NCI-H748 (cell line): ENCODE results near the gene RPAP2.
"Not testable (repeated sequence)": the region's sequence is repeated elsewhere in the genome, so short reads cannot be mapped to it uniquely, and the experiment has no call there.

Experiments
- DNase-seq: peaks from one replicate; lab custom pipeline; 2025; ENCODE audit not compliant: unreplicated experiment; lab: John Stamatoyannopoulos, UW

The RPAP2 gene

DNA sequence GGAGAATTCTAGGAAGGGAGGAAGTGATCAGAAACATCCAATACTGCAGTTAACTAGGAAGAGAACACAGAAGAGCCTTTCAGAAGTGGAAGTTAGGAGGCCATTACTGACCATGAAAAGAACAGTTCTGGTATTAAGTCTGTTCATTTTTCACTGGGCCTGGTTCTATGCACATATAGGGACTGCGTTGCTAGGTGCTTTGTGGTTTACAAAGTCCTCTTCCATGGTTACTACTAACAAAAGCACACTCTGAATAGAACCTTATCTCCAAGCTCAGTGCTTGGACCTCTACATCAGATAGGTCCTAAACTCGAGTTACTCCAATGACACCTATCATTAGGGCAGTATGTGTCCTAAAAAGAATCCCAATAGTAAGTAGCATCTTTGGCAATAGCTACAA lies 75.4 kb downstream of the RPAP2 start:
- DNase-seq, result no peak

DNA sequence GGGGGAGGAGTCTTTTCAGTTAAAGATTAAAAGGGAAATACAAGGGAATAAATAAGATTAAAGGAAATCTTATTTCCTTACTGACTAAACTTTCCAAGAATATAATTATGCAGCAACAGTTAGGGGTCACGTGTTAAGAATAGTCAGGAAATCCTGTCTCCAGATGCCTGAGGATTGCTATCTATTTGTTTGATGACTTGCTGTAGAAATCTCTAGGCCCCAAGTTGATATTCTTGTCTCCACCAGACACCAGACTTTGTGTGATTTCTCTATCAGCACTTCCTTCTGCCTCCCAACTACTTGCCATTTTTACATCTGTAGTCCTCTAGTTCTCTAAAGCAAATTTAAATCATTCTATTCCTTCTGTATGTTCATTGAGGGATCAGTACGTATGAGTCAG lies 77.5 kb downstream of the RPAP2 start:
- no peak for DNase-seq

DNA sequence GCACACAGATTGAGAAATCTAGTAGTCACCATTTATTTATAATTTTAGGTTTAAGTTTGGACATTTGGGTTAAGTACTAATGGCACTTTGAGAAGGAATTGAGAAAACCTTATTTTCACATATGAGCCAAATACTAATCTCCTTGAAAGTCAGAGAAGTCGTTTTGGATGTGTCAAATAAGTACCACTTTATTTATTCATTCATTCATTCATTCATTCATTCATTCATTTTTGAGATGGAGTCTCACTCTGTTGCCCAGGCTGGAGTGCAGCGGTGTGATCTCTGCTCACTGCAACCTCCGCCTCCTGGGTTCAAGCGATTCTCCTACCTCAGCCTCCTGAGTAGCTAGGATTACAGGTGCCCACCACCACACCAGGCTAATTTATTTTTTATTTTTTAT lies 79.1 kb downstream of the RPAP2 start:
- not testable (repeated sequence) for DNase-seq

DNA sequence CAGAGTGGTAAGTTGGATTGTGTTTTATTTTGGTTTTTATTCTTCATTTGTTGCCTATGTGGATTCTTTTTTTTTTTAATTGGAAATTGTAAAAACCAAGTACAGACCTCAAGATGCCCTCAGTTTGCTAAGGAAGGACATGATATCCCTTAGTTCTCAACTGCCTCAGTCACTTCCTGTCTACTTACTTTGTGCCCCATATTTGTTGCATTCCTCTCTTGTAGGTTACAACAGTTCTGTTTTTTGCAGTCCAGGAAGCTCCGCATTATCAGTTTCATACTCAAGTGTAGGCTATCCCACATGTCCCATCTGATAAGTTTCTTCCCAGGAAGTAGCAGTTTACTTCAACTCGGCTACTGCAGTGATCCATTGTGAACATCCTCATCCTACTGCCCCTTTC lies 82.0 kb downstream of the RPAP2 start:
- DNase-seq, result no peak

GRCh38 chr1:92393966-92394365 lies 95.1 kb downstream of the RPAP2 start:
- not testable (repeated sequence) for DNase-seq

GRCh38 chr1:92398519-92398918 lies 99.7 kb downstream of the RPAP2 start:
- no peak for DNase-seq

- no peak for DNase-seq
Observed at GRCh38 chr1:92399076-92399475, 100.2 kb downstream of the RPAP2 start.

DNA sequence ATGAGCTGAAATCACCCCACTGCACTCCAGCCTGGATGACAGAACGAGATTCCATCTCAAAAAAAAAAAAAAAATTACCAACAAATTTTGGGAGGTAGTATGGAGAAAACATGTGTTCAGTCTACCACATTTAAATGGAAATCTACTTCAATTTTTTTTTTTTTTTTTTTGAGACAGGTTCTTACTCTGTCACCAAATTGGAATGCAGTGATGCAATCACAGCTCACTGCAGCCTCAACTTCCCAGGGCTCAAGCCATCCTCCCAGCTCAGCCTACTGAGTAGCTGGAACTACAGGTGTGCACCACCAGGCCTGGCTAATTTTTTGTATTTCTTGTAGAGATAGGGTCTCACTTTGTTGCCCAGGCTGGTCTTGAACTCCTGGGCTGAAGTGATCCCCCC lies 105.8 kb downstream of the RPAP2 start:
- DNase-seq, result no peak

DNA sequence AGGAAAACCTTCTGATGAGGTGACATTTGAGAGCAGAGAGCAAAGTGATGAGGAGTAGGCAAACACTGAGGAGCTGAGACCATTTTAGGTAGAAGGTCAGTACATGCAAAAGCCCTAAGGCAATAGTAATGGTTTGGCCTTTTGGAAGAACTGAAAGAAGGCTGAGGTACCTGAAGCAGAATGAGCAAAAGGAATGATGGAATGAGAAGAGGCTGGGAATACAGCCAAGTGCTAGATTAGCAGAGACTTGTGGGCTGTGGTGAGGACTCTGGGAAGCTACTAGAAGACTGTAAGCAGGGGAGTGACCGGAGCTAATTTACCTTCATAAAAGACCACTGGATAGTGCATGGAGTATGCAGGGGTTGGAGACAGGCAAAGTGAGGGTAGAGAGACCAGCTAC lies 110.0 kb downstream of the RPAP2 start:
- no peak for DNase-seq

DNA sequence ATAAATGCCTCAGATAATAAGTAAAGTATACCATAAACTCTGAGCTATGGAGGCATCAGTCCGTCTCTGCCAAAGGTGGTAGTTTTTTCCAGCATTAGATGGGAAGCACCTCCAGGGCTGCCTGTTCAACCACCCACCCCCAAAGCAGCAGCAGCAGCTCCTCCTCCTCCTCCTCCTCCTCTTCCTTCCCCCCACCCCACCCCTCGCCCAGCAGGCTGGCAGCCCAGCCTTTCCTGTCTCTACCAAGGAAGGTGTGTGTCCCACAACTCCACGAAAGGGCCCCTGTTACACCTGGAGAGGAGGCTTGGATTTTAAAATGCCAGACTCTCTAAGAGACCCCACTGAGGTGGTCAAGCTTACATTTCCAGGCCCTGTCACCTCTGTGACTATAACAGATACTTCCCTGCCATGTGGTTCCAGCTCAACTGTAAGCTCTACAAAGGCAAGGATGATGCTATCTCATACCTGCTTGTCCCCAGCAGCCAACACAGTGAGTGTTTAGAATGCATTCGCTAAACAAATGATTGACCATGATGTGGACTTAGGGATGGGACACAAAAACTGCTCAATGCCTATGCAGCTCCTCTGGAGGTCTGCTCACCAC lies 111.2 kb downstream of the RPAP2 start:
- no peak for DNase-seq

DNA sequence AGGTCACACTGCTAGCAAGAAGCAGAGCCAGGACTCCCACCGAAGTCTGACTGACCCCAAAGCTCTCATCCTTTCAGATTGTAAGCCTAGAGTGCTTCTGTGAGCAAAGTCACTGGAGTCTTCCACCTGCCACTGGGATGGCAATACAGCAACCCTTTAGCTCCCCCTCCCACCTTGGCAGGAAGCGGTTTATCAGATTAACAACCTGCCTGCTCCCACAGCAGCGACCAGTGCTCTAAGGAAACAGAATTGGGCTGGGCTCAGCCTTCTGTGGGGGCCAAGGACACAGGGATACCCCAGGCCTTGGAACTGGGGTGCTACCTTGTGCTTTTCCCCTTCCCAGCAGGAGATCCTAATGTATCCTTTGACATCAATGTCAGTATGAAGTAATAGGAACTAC lies 111.8 kb downstream of the RPAP2 start:
- no peak for DNase-seq

DNA sequence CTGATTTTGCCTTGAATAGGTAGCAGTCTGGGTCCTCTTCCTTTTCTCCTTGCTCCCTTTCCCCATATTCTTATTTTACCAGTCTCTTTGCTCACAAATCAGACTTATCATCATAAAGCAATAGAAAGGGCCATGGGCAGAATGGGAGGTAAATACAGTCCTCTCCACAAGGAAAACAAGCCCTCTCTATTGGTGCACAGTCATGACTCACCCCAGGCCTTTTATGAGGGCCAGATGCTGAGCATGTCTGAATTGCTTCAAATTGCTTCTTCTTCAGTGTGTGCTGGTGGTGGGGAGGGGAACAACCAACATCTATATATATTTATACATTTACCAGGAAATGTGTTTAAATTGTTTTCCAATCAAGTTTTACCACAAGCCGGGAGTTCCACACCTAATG lies 112.7 kb downstream of the RPAP2 start:
- no peak for DNase-seq

GRCh38 chr1:92419642-92420041 lies 120.8 kb downstream of the RPAP2 start:
- DNase-seq, result no peak

- no peak for DNase-seq
Observed at GRCh38 chr1:92424381-92424780, 125.5 kb downstream of the RPAP2 start.

- DNase-seq, result no peak
Observed at GRCh38 chr1:92425617-92426016, 126.8 kb downstream of the RPAP2 start.

GRCh38 chr1:92430030-92430429 lies 131.2 kb downstream of the RPAP2 start:
- DNase-seq, result no peak

- DNase-seq, result not testable (repeated sequence)
Observed at GRCh38 chr1:92434572-92434971, 135.7 kb downstream of the RPAP2 start.

DNA sequence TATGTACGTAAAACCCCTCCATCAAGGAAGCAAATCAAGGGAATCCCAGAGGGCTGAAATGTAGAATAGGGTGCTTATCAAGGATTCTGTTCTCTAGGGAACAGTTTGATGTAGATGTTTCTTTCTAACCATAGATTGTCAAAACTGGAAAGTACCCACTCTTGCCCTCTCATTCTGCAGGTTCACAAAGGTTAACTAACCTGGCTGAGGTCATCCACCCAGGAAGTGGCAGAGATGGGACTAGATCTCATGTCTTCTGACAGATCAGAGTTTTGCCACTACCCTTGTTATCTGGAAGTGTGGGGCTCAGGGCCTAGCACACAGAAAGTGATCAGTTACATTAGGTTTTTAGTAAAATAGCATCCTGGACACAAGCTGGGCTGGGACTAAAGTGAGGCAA lies 140.4 kb downstream of the RPAP2 start:
- no peak for DNase-seq

DNA sequence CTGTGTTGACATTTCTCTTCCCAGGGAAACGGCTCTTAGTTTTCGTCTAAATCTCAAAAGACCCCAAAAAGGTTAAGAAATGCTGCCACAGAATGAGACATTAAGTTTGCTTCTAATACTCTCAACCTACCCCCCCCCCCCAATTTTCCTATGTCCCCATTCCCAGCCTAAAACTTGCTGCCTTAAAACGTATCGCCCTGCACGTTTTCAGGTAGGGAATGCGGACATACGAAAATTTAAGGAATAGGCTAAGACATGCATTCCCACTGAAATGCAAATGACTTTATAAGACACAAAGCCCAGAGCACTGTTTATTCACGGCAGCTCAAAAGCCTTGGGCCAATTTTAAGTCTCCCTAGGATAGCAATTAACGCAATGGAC lies 142.4 kb downstream of the RPAP2 start:
- DNase-seq, result no peak

GRCh38 chr1:92441697-92442342 lies 143.0 kb downstream of the RPAP2 start:
- DNase-seq, result peak; percentile 94

DNA sequence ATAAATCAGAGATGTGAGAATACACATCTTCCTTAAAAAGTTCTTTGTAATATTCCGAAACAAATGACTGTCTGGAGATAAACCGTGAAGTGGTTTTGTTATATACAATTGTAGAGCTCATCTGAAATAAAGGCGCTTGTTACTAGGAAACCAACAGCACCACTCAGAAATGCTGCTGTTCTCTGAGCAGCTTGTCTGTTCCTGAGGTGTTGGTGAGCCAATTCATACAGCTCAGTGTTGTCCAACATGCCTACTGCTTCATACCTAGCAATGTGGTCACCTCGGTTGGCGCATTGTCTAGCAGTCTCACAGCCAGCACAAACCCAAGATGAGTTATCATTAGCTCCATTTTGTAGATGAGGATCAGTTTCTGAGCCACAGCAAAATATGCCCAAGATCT lies 143.5 kb downstream of the RPAP2 start:
- DNase-seq, result peak; percentile 91

- DNase-seq, result no peak
Observed at GRCh38 chr1:92443893-92444292, 145.0 kb downstream of the RPAP2 start.

DNA sequence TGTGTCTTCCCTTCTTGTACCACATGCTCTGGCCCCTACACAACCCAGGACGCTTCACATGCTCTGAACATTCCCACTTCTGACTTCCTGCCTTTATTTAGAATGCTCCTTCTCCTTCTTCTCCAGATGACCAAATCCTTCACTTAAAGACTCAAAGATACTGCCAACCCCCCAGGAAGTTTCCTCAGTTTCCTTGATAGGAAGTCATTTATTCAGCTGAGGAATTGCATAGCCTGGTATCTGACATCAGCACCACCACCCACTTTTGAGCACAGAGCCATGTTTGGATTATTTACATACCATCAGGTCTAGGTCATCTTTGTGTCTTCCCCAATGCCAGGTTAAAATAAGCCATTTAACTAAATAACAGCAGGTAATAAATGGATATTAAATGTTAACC lies 145.5 kb downstream of the RPAP2 start:
- no peak for DNase-seq
